IPS-18a (cell line): Measurements from ENCODE around the gene LIME1.

Experiments used
- H3K27ac ChIP-seq: one replicate; pipeline ENCODE4 v1.5.1; 2013; ENCODE audit warnings: low read length
- H3K27me3 ChIP-seq: one replicate; pipeline ENCODE4 v1.6.1; 2013; ENCODE audit warnings: mild to moderate bottlenecking, low read length; ENCODE audit not compliant: control insufficient read depth, insufficient read depth
- H3K36me3 ChIP-seq: one replicate; pipeline ENCODE4 v1.6.1; 2013; ENCODE audit warnings: low read depth, low read length; ENCODE audit not compliant: control insufficient read depth
- H3K4me1 ChIP-seq: one replicate; pipeline ENCODE4 v1.6.1; 2013; ENCODE audit warnings: low read depth, low read length; ENCODE audit not compliant: control insufficient read depth
- H3K4me3 ChIP-seq: one replicate; pipeline ENCODE4 v1.5.1; 2013; ENCODE audit warnings: low read length
- H3K9ac ChIP-seq: one replicate; pipeline ENCODE4 v1.6.1; 2013; ENCODE audit warnings: mild to moderate bottlenecking, low read length, moderate library complexity
- H3K9me3 ChIP-seq: one replicate; pipeline ENCODE4 v1.6.1; 2013; ENCODE audit warnings: low read depth, low read length; ENCODE audit not compliant: control insufficient read depth

LIME1 gene

GRCh38 chr20:63693083-63693732, 43.3 kb upstream of the LIME1 start:
- H3K27me3 ChIP-seq = no peaks in the 10 kb centered on the region
- H3K9ac ChIP-seq = no peak overlapping the region
- no peak overlapping the region for H3K27ac ChIP-seq
- no peak overlapping the region for H3K4me3 ChIP-seq
- no peaks in the 10 kb centered on the region for H3K9me3 ChIP-seq
- H3K4me1 ChIP-seq = no peaks in the 10 kb centered on the region
- H3K36me3 ChIP-seq = no peaks in the 10 kb centered on the region

- Histone ChIP-seq H3K27me3 (no peaks in the 10 kb centered on the region), H3K9me3 (no peaks in the 10 kb centered on the region), H3K9ac (no peak overlapping the region), H3K27ac (no peak overlapping the region), H3K4me1 (no peaks in the 10 kb centered on the region), H3K4me3 (no peak overlapping the region), H3K36me3 (no peaks in the 10 kb centered on the region)
These were observed 42.5 kb upstream of the LIME1 start for GRCh38 chr20:63693733-63694583.

GRCh38 chr20:63694584-63695423, 41.7 kb upstream of the LIME1 start:
- no peaks in the 10 kb centered on the region for H3K36me3 ChIP-seq
- no peak overlapping the region for H3K27ac ChIP-seq
- no peaks in the 10 kb centered on the region for H3K4me1 ChIP-seq
- H3K4me3 ChIP-seq = no peak overlapping the region
- no peak overlapping the region for H3K9ac ChIP-seq
- H3K27me3 ChIP-seq = no peaks in the 10 kb centered on the region
- no peaks in the 10 kb centered on the region for H3K9me3 ChIP-seq

- no peak overlapping the region for H3K4me3 ChIP-seq
- H3K27ac ChIP-seq = no peak overlapping the region
- H3K27me3 ChIP-seq = no peaks in the 10 kb centered on the region
- no peak overlapping the region for H3K9ac ChIP-seq
- H3K36me3 ChIP-seq = no peaks in the 10 kb centered on the region
- no peaks in the 10 kb centered on the region for H3K9me3 ChIP-seq
- no peaks in the 10 kb centered on the region for H3K4me1 ChIP-seq
These were observed 40.8 kb upstream of the LIME1 start for GRCh38 chr20:63695424-63696305.

- no peaks in the 10 kb centered on the region for H3K36me3 ChIP-seq
- no peak overlapping the region for H3K9ac ChIP-seq
- H3K4me3 ChIP-seq = peak overlapping the region; percentile 45
- no peaks in the 10 kb centered on the region for H3K27me3 ChIP-seq
- no peaks in the 10 kb centered on the region for H3K9me3 ChIP-seq
- H3K27ac ChIP-seq = no peak overlapping the region
- no peaks in the 10 kb centered on the region for H3K4me1 ChIP-seq
These were observed 40.2 kb upstream of the LIME1 start for GRCh38 chr20:63696306-63696627.

GRCh38 chr20:63696628-63697356, 39.7 kb upstream of the LIME1 start, which contains the start of gene TNFRSF6B:
TNFRSF6B (plus strand) TSS chr20:63696652; CDS start chr20:63696768, 116 bp downstream.
- H3K4me3 ChIP-seq = peak within 1 kb of the TSS; percentile 45
- H3K27ac ChIP-seq = no peak within 1 kb of the TSS
- H3K9me3 ChIP-seq = no peaks in the 10 kb centered on the region
- no peaks in the 10 kb centered on the region for H3K27me3 ChIP-seq
- no peak within 1 kb of the TSS for H3K9ac ChIP-seq
- no peaks in the 10 kb centered on the region for H3K36me3 ChIP-seq
- no peaks in the 10 kb centered on the region for H3K4me1 ChIP-seq

GRCh38 chr20:63697357-63697867, 39.1 kb upstream of the LIME1 start:
- no peak overlapping the region for H3K27ac ChIP-seq
- H3K36me3 ChIP-seq = no peaks in the 10 kb centered on the region
- H3K27me3 ChIP-seq = no peaks in the 10 kb centered on the region

GRCh38 chr20:63697868-63698545, 38.5 kb upstream of the LIME1 start:
- Histone ChIP-seq H3K36me3 (no peaks in the 10 kb centered on the region), H3K27me3 (no peaks in the 10 kb centered on the region), H3K9me3 (no peaks in the 10 kb centered on the region), H3K4me3 (no peak overlapping the region), H3K27ac (no peak overlapping the region), H3K4me1 (no peaks in the 10 kb centered on the region), H3K9ac (no peak overlapping the region)

More at GRCh38 chr20:63697357-63697867, 39.1 kb upstream of the LIME1 start:
- no peaks in the 10 kb centered on the region for H3K9me3 ChIP-seq
- no peak overlapping the region for H3K4me3 ChIP-seq
- no peaks in the 10 kb centered on the region for H3K4me1 ChIP-seq
- H3K9ac ChIP-seq = no peak overlapping the region

GRCh38 chr20:63698739-63699465, 37.6 kb upstream of the LIME1 start:
- H3K27ac ChIP-seq = no peak overlapping the region
- H3K36me3 ChIP-seq = no peaks in the 10 kb centered on the region
- no peaks in the 10 kb centered on the region for H3K9me3 ChIP-seq
- no peaks in the 10 kb centered on the region for H3K27me3 ChIP-seq
- no peak overlapping the region for H3K4me3 ChIP-seq
- H3K4me1 ChIP-seq = no peaks in the 10 kb centered on the region
- H3K9ac ChIP-seq = no peak overlapping the region
